Stimulated activated CD8-positive, alpha-beta memory T cell treated with anti-CD3 and anti-CD28 coated beads, Interleukin-15, amount 100 ng/mL, for 4 hours (primary cell): ENCODE results near the gene PIK3R3.
"Not testable (repeated sequence)": the region's sequence is repeated elsewhere in the genome, so short reads cannot be mapped to it uniquely, and the experiment has no call there.

Experiments used
- DNase-seq, 2 donors: peaks; one replicate each; pipeline ENCODE4 v3.0.0-alpha.2; 2020; ENCODE audit warnings: low read depth in 2 of 2

PIK3R3 gene

GRCh38 chr1:46102769-46103476 lies 29.5 kb downstream of the PIK3R3 start:
- no peak for DNase-seq

GRCh38 chr1:46099215-46099614 lies 33.2 kb downstream of the PIK3R3 start:
- DNase-seq = no peak

- no peak for DNase-seq
Measured at GRCh38 chr1:46098027-46098712, 34.3 kb downstream of the PIK3R3 start.

DNA sequence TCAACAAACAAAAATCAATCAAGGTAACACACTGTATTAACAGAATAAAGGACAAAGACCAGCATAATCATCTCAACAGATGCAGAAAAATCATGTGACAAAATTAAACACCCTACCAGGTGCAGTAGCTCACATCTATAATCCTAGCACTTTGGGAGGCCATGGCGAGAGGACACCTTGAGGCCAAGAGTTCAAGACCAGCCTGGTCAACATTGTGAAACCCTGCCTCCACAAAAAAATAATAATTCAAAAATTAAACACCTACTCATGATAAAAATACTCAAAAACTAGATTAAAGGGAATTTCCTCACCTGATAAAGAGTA lies 35.3 kb downstream of the PIK3R3 start:
- no peak for DNase-seq

GRCh38 chr1:46096269-46097148 lies 35.9 kb downstream of the PIK3R3 start:
- no peak for DNase-seq

- DNase-seq = not testable (repeated sequence)
Measured at GRCh38 chr1:46095110-46095509, 37.3 kb downstream of the PIK3R3 start.

DNA sequence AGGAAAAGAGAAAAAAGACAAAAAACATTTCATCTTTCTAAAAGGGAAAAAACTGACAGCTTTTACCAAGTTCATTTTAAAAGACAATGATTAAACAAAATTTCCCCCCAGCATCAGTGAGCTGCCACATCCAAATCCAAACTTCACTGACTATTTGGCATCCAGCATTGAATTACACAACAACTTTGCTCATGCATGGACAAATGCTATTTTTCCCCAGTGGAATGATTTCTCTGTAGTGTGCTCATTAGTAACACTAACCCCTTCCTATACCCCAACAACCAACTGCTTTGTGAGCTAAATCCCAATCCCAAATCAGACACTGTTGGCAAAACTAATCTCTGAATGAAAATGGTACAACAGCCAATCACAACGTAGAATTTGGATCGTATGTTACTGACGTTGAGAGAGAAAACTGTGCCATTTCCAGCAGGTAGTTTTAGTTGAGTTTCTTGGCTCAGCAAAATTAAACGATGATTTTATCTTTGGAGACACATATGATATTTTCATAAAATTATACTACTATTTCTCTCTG lies 37.9 kb downstream of the PIK3R3 start:
- no peak for DNase-seq

DNA sequence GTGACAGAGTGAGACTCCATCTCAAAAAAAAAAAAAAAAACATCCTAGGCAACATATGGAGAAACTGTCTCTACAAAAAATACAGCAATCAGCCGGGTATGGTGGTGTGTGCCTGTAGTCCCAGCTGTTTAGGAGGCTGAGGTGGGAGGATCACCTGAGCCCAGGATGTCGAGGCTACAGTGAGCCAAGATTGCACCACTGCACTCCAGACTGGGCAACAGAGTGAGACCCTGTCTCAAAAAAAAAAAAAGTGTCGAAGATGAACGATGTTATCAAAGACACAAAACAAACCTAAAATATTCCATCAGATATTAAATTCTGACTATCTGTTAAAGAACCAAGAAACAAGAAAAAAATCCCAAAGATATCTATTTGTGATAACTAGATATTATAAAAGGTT lies 38.6 kb downstream of the PIK3R3 start:
- not testable (repeated sequence) for DNase-seq

GRCh38 chr1:46087891-46088290 lies 44.5 kb downstream of the PIK3R3 start:
- DNase-seq = no peak

GRCh38 chr1:46086576-46086975 lies 45.9 kb downstream of the PIK3R3 start:
- DNase-seq = no peak

GRCh38 chr1:46084553-46085451 lies 47.6 kb downstream of the PIK3R3 start:
- DNase-seq = no peak

DNA sequence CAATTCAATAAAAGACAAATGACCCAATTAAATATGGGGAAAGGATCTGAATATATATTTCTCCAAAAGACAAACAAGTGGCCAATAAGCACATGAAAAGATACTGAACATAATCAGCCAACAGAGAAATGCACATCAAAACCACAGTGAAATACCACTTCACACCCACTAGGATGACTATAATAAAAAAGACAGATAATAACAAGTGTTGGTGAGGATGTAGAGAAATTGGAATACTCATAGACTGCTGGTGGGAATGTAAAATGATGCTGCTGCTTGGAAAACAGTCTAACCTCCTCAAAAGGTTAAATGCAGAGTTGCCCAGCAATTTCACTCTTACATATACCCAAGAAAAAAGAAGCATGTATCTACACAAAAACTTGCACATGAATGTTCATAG lies 48.9 kb downstream of the PIK3R3 start:
- no peak for DNase-seq

DNA sequence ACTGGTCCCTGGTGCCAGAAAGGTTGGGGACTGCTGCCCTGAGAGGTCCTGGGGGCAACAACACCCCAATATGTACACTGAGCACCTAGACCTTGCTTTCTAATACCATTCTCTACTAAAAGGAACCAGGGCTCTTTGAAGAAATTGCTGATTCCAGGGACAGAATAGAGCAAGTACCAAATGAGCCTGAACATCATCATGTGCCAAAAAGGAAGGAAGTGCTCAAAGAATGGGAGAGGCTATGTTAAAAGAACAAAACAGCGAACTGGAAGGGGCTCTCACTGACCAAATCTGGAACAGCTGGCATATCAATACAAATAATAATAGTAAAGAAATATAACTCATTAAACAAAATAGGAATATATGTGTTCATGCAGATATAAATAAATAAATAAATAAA lies 50.8 kb downstream of the PIK3R3 start:
- DNase-seq = no peak

DNA sequence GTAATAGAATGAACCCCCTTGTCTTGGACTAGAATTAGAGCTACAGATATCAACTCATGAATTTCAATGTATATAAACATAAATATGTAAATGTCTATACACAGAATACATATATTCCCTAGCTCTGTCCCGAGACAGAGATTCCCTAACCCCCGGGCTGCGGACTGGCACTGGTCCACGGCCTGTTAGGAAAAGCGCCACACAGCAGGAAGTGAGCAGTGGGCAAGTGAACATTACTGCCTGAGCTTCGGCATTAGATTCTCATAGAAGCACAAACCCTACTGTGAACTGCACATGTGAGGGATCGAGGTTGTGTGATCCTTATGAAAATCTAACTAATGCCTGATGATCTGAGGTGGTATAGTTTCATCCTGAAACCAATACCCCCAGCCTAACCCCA lies 51.2 kb downstream of the PIK3R3 start:
- DNase-seq = no peak

GRCh38 chr1:46080257-46080656 lies 52.2 kb downstream of the PIK3R3 start:
- DNase-seq = no peak

- no peak for DNase-seq
Measured at GRCh38 chr1:46077644-46078043, 54.8 kb downstream of the PIK3R3 start.

- no peak for DNase-seq
Measured at GRCh38 chr1:46076343-46076742, 56.1 kb downstream of the PIK3R3 start.

DNA sequence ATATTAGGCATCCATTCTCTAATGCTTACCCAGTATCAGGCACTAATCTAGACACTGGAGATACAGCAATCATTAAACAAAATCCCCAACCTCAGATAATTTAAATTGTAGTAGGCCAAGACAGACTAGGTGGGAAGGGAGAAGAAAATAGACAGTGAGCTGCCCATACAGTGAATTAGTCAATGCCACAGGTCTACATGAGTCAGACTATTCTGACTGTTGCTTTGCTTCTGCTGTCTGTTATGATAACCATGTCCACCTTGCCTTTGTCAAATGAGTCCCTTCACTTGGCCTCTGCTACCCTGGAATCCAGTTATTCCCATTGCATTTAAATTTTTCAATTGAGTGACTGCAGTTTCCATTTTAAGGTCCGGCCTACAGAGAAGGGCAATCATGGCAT lies 59.5 kb downstream of the PIK3R3 start:
- no peak for DNase-seq

DNA sequence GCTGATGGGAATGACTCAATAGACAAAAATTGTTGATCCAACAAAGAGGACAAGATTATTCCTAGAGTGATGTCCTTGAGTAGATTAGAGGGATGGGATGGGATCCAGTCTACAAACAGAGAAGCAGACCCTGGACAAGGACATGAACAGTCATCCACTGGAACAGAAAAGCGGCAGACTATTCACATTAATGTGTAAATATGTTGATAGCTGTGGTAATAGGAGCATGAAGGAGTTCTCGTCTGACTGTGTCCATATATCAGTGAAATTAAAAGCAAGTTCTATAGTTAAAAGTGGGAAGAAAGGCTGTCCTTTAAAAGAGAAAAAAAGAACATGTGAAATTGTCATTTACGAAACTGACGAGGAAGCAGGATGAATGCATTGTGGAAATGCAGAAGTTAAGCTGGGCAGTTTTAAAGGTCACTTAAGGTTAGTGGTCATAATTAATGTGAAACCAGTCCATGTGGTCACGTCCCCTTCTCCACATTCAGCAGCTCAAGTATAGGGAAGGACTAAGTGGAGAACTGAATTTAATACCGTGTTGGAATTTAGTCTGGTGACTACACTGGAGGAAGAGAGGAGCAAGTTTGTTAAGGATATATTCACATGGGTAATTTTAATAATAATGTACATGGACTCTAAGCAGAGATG lies 62.1 kb downstream of the PIK3R3 start:
- no peak for DNase-seq

GRCh38 chr1:46068525-46068924 lies 63.9 kb downstream of the PIK3R3 start:
- DNase-seq = no peak

- no peak for DNase-seq
Measured at GRCh38 chr1:46067652-46068051, 64.8 kb downstream of the PIK3R3 start.
